ENCODE results near the gene ZNF80. TPM values are rescaled to one million over a fixed set of nuclear protein-coding genes. Genes with fewer than 3 reads are reported as not detected.

Gene ZNF80
- total RNA-seq, 4 donors from 2014 or later = not detected

GRCh38 chr3:114221165-114221880, 16.1 kb downstream of the ZNF80 start:
- Histone ChIP-seq H3K27ac (no peak overlapping the region), H3K4me3 (no peak overlapping the region), H3K9me3 (peaks cover 0 to 23% (median 0%) of the 10 kb centered on the region in 3 donors), H3K36me3 (no peaks in the 10 kb centered on the region), H3K4me1 (no peaks in the 10 kb centered on the region), H3K27me3 (no peaks in the 10 kb centered on the region)
- WGBS, 2 donors (ENCODE audit: low coverage in 1 of 2) = 84 to 94% methylated on average over 8 to 9 of the region's 9 CpGs
- TF ChIP-seq POLR2AphosphoS5 (IDR thresholded peaks at IDR 0.05) = no peak
- TF ChIP-seq EP300 (IDR thresholded peaks at IDR 0.05) = no peak
- TF ChIP-seq CTCF (IDR thresholded peaks at IDR 0.05) = no peak
- TF ChIP-seq POLR2A (IDR thresholded peaks at IDR 0.05) = no peak
- no peak for ATAC-seq

GRCh38 chr3:114219741-114220140, 17.6 kb downstream of the ZNF80 start:
- no peak for TF ChIP-seq EP300 (IDR thresholded peaks at IDR 0.05)
- H3K4me3 ChIP-seq = no peak overlapping the region
- H3K9me3 ChIP-seq = peaks cover 0 to 7% (median 0%) of the 10 kb centered on the region in 3 donors
- no peak overlapping the region for H3K27ac ChIP-seq
- H3K36me3 ChIP-seq = no peaks in the 10 kb centered on the region
- WGBS, 2 donors (ENCODE audit: low coverage in 1 of 2) = 44% methylated on average over 2 of the region's 2 CpGs; no CpG with 5 or more reads in 1 of the 2 donors
- no peaks in the 10 kb centered on the region for H3K4me1 ChIP-seq
- no peak for ATAC-seq
- no peaks in the 10 kb centered on the region for H3K27me3 ChIP-seq

GRCh38 chr3:114218578-114219185, 18.7 kb downstream of the ZNF80 start:
- H3K4me1 ChIP-seq = peaks cover 0 to 9% (median 0%) of the 10 kb centered on the region in 3 donors
- ATAC-seq = no peak
- 86 to 90% methylated on average over 3 to 7 of the region's 12 CpGs for WGBS, 2 donors (ENCODE audit: low coverage in 1 of 2)
- TF ChIP-seq CTCF (IDR thresholded peaks at IDR 0.05) (no peak), POLR2AphosphoS5 (IDR thresholded peaks at IDR 0.05) (no peak), POLR2A (IDR thresholded peaks at IDR 0.05) (no peak), EP300 (IDR thresholded peaks at IDR 0.05) (no peak)
- H3K36me3 ChIP-seq = no peaks in the 10 kb centered on the region
- no peak overlapping the region for H3K27ac ChIP-seq
- H3K9me3 ChIP-seq = no peaks in the 10 kb centered on the region
- no peak overlapping the region for H3K4me3 ChIP-seq
- no peaks in the 10 kb centered on the region for H3K27me3 ChIP-seq

- Histone ChIP-seq H3K27me3 (no peaks in the 10 kb centered on the region), H3K4me3 (no peak overlapping the region), H3K4me1 (peaks cover 0 to 15% (median 0%) of the 10 kb centered on the region in 3 donors), H3K27ac (no peak overlapping the region), H3K9me3 (no peaks in the 10 kb centered on the region), H3K36me3 (no peaks in the 10 kb centered on the region)
- TF ChIP-seq CTCF (IDR thresholded peaks at IDR 0.05) (no peak), POLR2AphosphoS5 (IDR thresholded peaks at IDR 0.05) (no peak), EP300 (IDR thresholded peaks at IDR 0.05) (no peak), POLR2A (IDR thresholded peaks at IDR 0.05) (no peak)
- no peak for ATAC-seq
- 67 to 84% methylated on average over 1 to 3 of the region's 3 CpGs for WGBS, 2 donors (ENCODE audit: low coverage in 1 of 2)
Observed at GRCh38 chr3:114218006-114218405, 19.4 kb downstream of the ZNF80 start.

GRCh38 chr3:114217266-114217665, 20.1 kb downstream of the ZNF80 start:
- Histone ChIP-seq H3K4me3 (no peak overlapping the region), H3K27me3 (no peaks in the 10 kb centered on the region), H3K4me1 (peaks cover 0 to 15% (median 0%) of the 10 kb centered on the region in 3 donors), H3K27ac (no peak overlapping the region), H3K36me3 (no peaks in the 10 kb centered on the region), H3K9me3 (no peaks in the 10 kb centered on the region)
- no peak for TF ChIP-seq EP300 (IDR thresholded peaks at IDR 0.05)
- no peak for ATAC-seq
